ENCODE results near the gene LIMS2. TPM values are rescaled to one million over a fixed set of nuclear protein-coding genes. Genes with fewer than 3 reads are reported as not detected.

The LIMS2 gene
- total RNA-seq, 4 donors from 2014 or later: 34.5 to 198 (median 91.3) TPM

DNA sequence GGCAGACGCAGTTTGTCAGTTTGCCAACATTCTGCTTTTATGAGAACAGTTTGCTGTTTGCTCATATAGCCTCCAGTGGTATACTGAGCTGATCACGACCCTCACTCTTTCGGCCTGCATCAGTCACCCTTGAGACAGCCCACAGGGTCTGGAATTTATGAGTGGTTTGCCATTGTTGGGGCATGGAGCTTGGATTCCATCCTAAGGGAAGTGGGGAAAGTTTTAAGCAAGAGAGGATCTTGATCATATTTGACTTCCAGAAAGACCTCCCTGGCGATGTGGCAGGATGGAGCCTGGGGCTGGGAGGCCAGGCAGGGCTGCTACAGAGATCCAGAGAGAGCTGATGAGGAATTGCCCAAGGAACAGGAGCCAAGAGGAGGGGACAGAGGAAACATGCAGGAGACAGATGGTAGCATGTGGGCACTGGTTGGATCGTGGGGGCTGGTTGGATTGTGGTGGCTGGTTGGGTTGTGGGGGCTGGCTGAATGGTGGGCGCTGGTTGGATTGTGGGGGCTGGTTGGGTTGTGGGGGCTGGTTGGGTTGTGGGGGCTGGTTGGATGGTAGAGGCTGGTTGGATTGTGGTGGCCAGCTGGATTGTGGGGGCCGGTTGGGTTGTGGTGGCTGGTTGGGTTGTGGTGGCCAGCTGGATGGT is 56.7 kb downstream of the LIMS2 start:
- TF ChIP-seq POLR2A (IDR thresholded peaks at IDR 0.05) (no peak), POLR2AphosphoS5 (IDR thresholded peaks at IDR 0.05) (no peak)
- TF ChIP-seq, protein P1, sequence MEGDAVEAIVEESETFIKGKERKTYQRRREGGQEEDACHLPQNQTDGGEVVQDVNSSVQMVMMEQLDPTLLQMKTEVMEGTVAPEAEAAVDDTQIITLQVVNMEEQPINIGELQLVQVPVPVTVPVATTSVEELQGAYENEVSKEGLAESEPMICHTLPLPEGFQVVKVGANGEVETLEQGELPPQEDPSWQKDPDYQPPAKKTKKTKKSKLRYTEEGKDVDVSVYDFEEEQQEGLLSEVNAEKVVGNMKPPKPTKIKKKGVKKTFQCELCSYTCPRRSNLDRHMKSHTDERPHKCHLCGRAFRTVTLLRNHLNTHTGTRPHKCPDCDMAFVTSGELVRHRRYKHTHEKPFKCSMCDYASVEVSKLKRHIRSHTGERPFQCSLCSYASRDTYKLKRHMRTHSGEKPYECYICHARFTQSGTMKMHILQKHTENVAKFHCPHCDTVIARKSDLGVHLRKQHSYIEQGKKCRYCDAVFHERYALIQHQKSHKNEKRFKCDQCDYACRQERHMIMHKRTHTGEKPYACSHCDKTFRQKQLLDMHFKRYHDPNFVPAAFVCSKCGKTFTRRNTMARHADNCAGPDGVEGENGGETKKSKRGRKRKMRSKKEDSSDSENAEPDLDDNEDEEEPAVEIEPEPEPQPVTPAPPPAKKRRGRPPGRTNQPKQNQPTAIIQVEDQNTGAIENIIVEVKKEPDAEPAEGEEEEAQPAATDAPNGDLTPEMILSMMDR (IDR thresholded peaks at IDR 0.05): no peak
- intact Hi-C loops (cut with DNase I; ENCODE audit: low total_unique reads) (no loop called here), in situ Hi-C loops (cut with MboI; ENCODE audit: low pct_ligation_motif_present in 1 of 4, low pct_unique_long_range_greater_than_20kb in 1 of 4, low sequenced_read_pairs in 3 of 4) (no loop called here)
- Histone ChIP-seq H3K9me3 (peaks cover 0 to under 1% of the 10 kb centered on the region in 2 donors), H3K27ac (no peak overlapping the region), H3K27me3 (no peaks in the 10 kb centered on the region), H3K36me3 (peaks cover 0 to 3% (median 0%) of the 10 kb centered on the region in 4 donors), H3K4me1 (no peaks in the 10 kb centered on the region), H3K4me3 (no peak overlapping the region)
- DNase-seq: no peak
- WGBS, 2 donors (ENCODE audit: low coverage in 1 of 2): 70 to 83% methylated on average over 3 to 7 of the region's 7 CpGs

DNA sequence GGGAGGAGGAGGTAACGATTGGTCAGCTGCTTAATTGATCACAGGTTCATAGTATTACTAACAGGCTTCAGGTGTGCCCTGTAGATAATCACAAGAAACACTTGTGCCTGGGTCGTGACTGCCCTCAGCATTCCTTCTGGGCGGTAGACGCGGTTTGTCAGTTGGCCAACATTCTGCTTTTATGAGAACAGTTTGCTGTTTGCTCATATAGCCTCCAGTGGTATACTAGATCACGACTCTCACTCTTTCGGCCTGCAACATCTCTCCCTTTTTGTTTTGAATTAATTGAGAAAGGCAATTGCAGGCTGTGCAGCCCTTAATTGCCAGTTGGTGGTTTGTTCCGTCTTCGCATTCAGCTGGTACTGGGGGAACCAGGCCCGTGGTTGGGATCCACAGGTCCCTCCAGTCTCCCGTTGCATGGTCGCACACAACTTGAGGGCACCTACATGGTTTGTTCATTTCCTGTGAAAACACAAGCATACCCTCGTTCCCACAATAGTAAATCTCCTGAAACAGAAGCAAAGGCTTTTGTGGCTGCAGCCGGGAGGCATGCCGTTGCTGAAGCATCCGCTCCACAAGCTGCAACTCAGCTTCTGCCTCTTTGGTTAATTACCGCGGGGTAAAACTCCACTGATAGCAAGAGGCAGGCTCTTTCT is 59.7 kb downstream of the LIMS2 start:
- Histone ChIP-seq H3K4me1 (no peaks in the 10 kb centered on the region), H3K36me3 (peaks cover 0 to 12% (median 4%) of the 10 kb centered on the region in 4 donors), H3K4me3 (no peak overlapping the region), H3K9me3 (peaks cover 0 to 9% of the 10 kb centered on the region in 2 donors), H3K27ac (no peak overlapping the region), H3K27me3 (no peaks in the 10 kb centered on the region)
- TF ChIP-seq POLR2A (IDR thresholded peaks at IDR 0.05) (no peak), POLR2AphosphoS5 (IDR thresholded peaks at IDR 0.05) (no peak), EP300 (IDR thresholded peaks at IDR 0.05; ENCODE audit: low read depth) (no peak)
- TF ChIP-seq, protein P1 (IDR thresholded peaks at IDR 0.05): no peak
- WGBS, 2 donors (ENCODE audit: low coverage in 1 of 2): 63 to 76% methylated on average over 8 to 18 of the region's 18 CpGs
- intact Hi-C loops (cut with DNase I; ENCODE audit: low total_unique reads): no loop called here
- DNase-seq: peak; percentile 3
- in situ Hi-C loops (cut with MboI; ENCODE audit: low pct_ligation_motif_present in 1 of 4, low pct_unique_long_range_greater_than_20kb in 1 of 4, low sequenced_read_pairs in 3 of 4): no loop called here

DNA sequence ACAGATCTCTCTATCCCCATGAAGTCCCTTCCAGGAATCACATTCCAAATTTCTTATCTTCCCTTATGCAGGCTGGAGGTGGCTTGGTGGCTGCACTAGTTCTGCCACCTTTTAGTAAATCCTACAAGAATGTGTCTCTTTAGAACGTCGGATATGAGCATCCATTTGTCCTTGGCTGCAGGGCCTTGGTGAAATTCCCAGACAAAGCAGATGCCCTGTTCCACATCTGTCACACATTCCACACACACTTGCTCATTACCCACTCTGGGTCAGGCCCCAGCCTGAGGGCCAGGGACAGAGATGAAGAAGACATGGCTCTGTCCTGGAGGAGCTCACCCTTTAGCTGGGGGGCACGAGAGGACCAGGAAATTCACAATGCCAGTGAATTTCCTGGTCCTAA is 60.6 kb downstream of the LIMS2 start:
- in situ Hi-C loops (cut with MboI; ENCODE audit: low pct_ligation_motif_present in 1 of 4, low pct_unique_long_range_greater_than_20kb in 1 of 4, low sequenced_read_pairs in 3 of 4) (no loop called here), intact Hi-C loops (cut with DNase I; ENCODE audit: low total_unique reads) (no loop called here)
- peaks cover 0 to 16% (median 4%) of the 10 kb centered on the region in 4 donors for H3K36me3 ChIP-seq
- H3K4me1 ChIP-seq: no peaks in the 10 kb centered on the region
- H3K27me3 ChIP-seq: no peaks in the 10 kb centered on the region
- DNase-seq: no peak
- WGBS, 2 donors (ENCODE audit: low coverage in 1 of 2): 78% methylated on average over 3 of the region's 3 CpGs; no CpG with 5 or more reads in 1 of the 2 donors
- peaks cover 0 to 9% of the 10 kb centered on the region in 2 donors for H3K9me3 ChIP-seq
- no peak overlapping the region for H3K27ac ChIP-seq
- TF ChIP-seq, protein P1 (IDR thresholded peaks at IDR 0.05): no peak
- TF ChIP-seq POLR2AphosphoS5 (IDR thresholded peaks at IDR 0.05) (no peak), POLR2A (IDR thresholded peaks at IDR 0.05) (no peak), EP300 (IDR thresholded peaks at IDR 0.05; ENCODE audit: low read depth) (no peak)
- H3K4me3 ChIP-seq: no peak overlapping the region

DNA sequence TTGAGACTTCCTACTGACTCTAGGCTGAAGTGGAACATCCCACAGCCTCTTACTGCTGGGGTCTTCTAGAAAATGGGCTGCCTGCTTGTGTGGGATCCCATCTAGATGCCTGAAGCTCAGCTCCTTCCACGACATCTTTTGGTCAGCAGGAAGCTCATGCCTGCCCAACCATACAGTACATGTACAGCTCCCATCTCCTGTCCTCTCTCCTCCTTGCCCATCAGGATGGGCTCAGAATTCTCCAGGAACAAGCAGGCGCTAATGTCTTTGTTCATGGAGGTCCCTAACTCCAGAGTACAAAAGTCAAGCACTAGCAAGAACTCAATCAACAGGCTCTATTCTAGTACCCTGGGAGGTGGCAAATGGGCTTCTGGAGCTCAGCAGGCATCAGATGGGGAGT is 61.1 kb downstream of the LIMS2 start:
- Histone ChIP-seq H3K9me3 (peaks cover 0 to 9% of the 10 kb centered on the region in 2 donors), H3K4me1 (no peaks in the 10 kb centered on the region), H3K27ac (no peak overlapping the region), H3K4me3 (no peak overlapping the region), H3K36me3 (peaks cover 0 to 16% (median 4%) of the 10 kb centered on the region in 4 donors), H3K27me3 (no peaks in the 10 kb centered on the region)
- 80 to 83% methylated on average over 1 to 2 of the region's 2 CpGs for WGBS, 2 donors (ENCODE audit: low coverage in 1 of 2)
- in situ Hi-C loops (cut with MboI; ENCODE audit: low pct_ligation_motif_present in 1 of 4, low pct_unique_long_range_greater_than_20kb in 1 of 4, low sequenced_read_pairs in 3 of 4) (no loop called here), intact Hi-C loops (cut with DNase I; ENCODE audit: low total_unique reads) (no loop called here)
- TF ChIP-seq EP300 (IDR thresholded peaks at IDR 0.05; ENCODE audit: low read depth): no peak
- no peak for TF ChIP-seq POLR2AphosphoS5 (IDR thresholded peaks at IDR 0.05)
- TF ChIP-seq POLR2A (IDR thresholded peaks at IDR 0.05): no peak
- TF ChIP-seq, protein P1 (IDR thresholded peaks at IDR 0.05): no peak
- DNase-seq: peak; percentile 2

Data from transverse colon (tissue), 4 donors.